Measurements from ENCODE around the gene EIF4A3.

Gene EIF4A3

DNA sequence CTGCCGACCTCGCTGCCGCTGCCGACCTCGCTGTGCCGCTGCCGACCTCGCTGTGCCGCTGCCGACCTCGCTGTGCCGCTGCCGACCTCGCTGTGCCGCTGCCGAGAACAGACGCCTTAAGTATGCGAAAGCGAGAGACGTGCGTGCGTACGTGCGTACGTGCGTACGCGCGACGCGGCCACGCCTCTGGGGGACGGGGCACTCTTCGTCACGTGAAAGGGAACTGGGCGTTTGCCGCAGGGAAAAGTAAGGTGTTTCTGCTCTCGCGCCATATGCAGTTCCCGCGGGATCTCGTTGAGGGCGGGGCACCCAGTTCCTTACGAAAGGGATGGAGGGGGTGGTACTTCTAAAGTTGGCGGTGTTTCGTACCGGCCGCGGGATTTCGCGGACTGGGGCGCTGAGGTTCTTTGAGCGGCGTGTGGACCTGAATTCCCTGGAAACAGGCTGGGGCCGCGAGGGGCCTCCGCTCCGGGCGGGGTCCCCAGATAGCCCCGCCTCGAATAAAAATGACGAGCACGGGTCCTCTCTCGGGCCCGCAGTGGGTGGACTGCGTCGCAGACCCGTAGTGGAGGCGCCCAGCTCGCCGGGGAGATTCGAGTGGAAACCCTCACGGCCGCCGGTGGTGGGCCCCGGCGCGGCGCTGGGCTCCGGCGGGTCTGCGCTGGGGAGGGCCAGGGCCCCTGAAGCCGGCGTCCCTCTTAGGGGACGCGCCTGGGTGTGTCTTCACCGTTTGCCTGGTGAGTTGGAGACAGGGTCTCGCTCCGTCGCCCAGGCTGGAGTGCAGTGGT lies at the start of gene EIF4A3:
EIF4A3 (minus strand) TSS at position 94 of the 788 bp plus-strand sequence. CDS start 167 bp downstream, outside the sequence.
- DNase-seq (ENCODE audit: low spot score), result peak; percentile 97

DNA sequence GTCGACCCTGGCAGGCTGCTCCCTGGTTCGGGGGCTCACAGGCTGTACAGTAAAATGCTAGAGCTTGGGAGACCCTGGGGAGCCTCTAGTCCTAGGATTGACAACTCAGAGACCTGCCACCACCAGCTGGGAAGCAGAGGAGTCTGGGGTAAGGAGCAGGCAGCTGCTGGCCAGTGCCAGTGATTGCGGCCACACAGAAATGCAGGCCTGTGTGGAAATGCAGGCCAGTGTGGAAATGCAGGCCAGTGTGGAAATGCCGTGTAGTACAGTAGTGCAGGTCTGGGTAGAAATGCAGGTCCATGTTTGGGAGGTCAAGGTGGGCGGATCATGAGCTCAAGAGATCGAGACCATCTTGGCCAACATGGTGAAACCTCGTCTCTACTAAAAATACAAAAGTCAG lies 49.7 kb upstream of the EIF4A3 start:
- DNase-seq (ENCODE audit: low spot score), result no peak

DNA sequence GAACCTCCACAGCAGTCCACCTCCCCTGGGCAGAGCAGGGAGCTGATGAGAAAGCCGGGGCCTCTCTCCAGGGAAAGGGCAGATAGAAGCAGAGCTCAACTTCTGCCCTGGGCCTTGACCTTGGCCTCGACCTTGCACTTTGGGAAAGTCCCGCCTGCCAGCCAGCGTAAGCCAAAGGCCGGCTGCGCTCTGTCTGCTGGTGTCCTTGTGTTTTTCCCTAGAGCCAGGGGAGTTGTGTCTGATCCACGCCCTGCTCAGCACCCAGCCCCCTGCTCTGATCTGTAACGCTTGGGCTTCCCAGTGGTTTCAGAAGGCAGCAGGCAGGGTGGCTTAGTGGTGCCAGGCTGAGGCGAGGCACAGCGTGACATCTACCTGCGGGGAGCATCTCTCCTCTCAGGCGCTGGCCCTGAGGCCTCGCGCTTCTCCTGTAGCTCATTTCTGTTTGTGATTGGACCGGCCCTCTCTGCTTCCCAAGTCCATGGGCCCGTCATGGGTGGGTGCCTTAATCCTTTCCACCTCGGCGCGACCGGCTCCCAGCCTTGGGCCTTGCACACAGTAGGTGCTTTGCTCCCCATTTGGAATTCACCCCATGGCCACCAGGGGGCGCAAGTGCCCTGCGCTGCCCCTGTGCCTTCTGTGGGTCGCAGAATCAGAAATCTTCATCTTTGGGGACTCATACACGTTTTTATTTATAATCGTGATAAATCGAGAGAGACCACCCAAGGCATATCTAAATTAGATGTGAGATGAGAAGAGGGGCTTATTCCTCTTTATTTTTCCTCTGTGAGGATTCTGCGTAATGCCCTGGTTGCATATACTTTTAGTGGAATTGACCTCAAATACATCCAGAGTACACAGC lies 49.0 kb upstream of the EIF4A3 start:
- no peak for DNase-seq (ENCODE audit: low spot score)

DNA sequence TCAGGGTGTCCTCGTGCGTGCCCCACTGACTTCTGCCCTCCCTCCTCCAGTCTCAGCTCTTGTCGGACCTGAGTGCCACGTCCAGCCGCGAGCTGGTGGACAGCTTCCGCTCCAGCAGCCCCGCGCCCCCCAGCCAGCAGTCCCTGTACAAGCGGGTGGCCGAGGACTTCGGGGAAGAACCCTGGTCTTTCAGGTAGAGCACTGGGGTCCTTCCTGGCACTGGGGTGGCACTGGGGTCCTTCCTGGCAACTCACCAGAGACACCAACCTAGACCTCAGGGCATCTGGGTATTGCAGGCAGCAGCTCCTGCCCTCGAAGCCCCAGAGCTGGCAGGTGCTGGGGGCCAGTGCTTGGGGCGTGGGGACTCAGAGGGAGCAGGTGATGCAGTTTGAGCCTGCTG lies 48.2 kb upstream of the EIF4A3 start:
- no peak for DNase-seq (ENCODE audit: low spot score)

DNA sequence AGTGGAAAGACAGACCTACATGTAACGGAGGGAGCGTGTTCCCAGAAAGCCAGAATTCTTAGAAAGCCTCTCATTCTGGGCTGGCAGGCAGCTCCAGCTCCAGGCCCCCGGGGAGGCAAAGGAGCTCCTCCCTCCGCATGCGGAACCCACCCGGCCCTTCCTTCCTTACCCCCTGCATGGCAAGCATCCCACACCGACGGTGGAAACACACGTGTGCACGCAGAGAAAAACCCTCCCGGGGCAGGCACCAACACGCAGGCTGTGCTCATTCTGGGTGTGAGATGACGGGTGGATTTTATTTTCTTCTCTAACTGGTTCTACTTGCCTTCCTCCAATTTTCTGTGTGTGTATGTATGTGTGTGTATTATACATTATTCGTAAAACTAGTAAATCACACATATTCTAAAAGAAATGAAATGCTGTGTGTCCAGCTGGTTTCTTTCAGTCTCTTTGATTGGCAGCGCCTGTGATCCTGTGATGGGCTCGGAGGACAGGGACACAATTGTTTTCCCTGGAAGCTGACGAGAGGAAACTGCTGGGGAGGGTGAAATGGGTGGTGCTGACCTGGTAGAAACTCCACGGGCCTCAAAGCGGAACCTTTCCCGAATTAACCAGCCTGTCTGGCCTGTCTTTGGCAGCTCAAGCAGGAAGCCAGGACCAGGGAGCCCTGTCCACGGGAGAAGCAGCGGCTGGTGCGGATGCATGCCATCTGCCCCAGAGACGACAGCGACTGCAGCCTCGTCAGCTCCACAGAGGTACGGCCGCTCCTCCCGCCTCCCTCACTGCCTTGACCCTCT lies 45.1 kb upstream of the EIF4A3 start:
- peak; percentile 91 for DNase-seq (ENCODE audit: low spot score)

DNA sequence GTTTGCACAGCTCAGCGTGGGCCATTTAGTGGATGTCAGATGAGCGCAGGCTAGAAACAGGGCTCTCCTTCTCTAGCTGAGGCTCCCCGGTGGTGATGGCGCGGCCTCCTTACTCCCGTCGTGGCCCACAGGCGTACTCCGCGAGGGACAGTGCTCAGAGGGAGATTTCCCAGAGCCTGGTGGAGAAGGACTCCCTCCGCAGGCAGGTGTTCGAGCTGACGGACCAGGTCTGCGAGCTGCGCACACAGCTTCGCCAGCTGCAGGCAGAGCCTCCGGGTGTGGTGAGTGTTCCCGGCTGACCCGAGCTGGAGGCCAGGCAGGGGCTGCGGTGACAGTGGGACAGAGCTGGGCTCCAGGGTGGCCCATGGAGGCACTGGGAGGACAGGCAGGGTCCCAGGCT lies 44.3 kb upstream of the EIF4A3 start:
- DNase-seq (ENCODE audit: low spot score), result no peak

DNA sequence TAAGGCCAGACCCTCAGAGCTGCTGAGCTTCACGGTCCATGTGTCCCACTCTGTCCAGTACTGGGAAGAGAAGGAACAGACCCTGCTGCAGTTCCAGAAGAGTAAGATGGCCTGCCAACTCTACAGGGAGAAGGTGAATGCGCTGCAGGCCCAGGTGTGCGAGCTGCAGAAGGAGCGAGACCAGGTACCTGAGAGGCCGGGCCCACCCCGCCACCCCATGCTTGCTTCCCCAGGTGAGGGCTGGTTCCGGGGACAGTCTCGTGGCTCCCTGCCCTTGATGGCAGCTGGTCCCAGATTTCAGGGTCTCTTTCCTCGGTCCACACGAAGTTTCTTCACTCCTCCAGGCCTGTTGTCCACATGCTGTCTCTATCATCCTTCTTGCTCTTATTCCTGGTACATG lies 43.8 kb upstream of the EIF4A3 start:
- DNase-seq (ENCODE audit: low spot score), result no peak

DNA sequence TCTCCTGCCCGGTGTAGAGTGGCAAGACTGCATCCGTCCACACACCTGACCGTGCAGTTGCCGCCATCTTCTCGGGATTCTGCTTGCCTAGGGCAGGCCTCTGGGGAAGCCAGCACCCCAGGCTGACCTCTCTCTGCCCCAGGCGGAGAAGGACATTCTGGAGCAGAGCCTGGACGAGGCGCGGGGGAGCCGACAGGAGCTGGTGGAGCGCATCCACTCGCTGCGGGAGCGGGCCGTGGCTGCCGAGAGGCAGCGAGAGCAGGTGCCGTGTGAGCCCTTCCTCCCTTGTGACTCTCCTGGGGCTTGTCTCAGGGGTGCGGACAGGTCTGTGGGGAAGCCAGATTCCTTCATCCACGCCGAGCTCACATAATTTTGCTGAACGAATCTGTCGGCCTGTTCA lies 42.7 kb upstream of the EIF4A3 start:
- no peak for DNase-seq (ENCODE audit: low spot score)

DNA sequence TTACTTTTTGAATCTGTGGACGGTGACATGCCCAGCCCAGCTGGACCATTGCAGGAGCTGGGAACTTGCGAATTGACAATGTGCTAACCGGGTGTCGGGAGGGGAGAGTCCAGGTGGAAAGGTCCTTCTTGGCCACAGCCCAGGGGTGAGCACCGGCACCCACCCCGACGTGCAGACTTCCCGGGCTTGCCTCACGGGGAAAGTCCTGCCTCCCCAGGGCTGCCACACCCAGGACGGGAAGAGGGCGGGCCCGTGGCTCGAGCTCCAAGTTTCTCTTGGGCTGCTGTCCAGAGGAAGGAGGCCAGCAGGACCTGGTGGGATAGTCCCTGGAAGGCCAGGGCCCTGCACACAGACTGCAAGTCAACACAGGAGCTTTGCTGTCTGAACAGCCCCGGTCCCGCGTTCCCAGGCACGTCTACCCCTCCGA lies 40.6 kb upstream of the EIF4A3 start:
- DNase-seq (ENCODE audit: low spot score), result no peak

DNA sequence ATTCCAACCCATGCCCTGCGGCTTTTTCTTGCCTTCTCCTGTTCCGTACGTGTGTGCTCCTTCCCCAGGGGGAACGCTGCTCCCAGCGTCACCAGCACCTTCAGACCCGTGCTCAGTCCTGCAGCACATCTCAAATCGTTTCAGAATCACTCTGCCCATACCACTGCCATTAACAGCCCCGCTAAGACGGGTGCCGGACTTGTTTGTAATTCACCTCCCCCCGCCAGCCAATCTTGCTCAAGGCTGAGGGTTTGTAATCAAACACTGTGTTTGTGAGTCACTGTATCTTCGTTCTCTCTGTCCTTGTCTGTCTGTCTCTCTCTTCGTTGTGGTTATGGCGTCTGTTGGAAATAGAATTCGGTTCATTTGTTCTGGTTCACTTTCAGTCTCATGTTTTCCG lies 40.2 kb upstream of the EIF4A3 start:
- no peak for DNase-seq (ENCODE audit: low spot score)

DNA sequence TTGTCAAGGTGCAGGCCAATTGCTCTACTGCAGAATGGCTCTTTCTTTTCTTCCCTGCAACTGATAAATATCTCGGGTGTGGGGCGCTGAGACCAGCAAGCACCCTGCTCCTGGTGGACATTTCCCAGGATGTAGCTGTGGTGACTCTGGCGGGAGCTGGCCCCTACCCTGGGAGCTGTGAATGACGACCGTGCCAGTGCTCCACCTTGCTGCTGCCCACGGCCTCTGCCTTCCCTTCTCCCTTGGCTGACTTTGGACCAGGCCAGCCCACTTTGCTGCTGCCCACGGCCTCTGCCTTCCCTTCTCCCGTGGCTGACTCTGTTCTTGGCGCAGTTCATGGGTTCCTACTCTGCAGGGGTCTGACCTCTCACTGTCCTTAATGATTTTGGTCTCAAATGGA lies 39.0 kb upstream of the EIF4A3 start:
- no peak for DNase-seq (ENCODE audit: low spot score)

DNA sequence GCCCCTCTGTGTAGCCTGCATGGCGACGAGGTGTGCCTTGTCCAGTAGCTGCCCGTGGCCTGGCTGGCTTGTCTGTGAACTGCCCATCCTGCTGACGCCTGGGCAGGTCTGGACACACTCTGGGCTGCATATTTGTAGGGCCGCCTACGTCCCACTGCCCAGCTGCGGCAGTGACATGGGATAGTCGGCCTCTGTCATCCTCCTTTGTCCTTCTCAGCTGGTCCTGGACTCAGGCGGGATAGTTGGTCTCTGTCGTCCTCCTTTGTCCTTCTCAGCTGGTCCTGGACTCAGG lies 37.4 kb upstream of the EIF4A3 start:
- no peak for DNase-seq (ENCODE audit: low spot score)

DNA sequence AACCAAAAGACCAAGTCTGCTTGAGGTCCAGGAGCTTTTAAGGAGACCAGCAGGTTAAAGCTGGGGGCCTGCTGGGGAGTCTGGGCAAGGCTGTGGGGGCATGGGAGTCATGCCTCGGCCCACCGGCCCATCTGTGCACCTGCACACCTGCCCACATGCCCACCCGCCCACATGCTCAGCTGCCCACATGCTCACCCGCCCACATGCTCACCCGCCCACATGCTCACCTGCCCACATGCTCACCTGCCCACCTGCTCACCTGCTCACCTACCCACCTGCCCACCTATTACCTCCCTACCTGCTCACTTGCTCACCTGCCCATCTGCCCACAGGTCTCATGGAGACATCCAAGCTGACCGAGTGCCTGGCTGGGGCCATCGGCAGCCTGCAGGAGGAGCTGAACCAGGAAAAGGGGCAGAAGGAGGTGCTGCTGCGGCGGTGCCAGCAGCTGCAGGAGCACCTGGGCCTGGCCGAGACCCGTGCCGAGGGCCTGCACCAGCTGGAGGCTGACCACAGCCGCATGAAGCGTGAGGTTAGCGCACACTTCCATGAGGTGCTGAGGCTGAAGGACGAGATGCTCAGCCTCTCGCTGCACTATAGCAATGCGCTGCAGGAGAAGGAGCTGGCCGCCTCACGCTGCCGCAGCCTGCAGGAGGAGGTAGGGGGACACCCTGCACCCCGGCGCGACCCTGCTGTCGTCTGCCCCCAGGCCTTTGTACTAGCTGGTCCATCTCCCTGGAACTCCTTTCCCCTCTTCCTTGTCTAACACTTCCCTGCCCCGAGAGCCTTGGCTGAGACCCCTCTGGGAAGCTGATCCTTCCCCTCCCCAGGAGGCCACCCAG lies 36.9 kb upstream of the EIF4A3 start:
- no peak for DNase-seq (ENCODE audit: low spot score)

DNA sequence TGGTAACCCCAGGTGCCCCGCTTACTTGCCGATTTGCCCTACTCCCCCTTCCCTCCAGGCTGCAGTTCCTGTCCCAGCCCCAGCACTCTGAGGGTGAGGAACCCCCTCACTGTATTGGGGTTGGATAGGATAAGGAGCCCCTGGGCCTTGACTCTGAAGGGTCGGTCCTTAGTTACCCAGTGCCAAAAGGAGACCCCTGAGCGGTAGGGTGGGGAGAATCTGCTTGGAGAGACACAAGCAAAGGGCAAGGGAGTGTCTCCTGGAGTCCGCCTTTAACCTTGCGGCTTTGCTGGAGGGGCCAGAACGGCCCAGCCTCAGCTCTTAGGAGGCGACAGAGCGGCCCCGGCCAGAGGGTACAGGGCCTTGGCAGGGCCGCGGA lies 35.9 kb upstream of the EIF4A3 start:
- DNase-seq (ENCODE audit: low spot score), result no peak

DNA sequence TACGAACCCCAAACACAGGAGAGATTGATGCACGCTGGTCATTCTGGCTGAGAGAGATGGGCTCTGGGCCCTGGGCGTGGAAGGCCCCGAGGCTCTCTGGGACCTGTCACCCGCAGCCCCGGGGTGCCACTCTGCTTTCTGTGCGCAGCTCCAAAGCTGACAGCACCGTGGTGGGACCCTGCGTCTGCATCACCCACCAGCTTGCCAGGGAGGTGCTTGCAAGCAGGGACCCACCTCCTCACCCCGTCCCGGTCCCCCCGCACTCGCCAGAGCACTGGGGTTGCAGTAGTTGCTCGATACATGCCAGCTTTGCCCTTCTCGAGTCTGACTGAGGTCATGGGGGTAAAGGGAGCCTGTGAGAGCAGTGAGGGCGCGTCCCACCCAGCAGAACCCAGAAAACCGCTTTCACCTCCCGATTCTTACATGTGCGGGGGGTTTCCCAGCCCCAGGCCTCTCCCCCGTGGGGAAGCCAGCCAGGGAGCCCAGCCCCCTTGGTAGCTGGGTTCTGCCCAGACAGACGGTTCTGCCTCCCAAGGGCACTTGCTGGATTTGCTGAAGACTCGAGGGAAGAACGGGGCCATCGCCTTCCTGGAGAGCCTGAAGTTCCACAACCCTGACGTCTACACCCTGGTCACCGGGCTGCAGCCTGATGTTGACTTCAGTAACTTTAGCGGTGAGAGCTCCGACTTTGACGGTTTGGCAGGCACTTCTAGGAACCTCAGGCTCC lies 35.4 kb upstream of the EIF4A3 start:
- no peak for DNase-seq (ENCODE audit: low spot score)

DNA sequence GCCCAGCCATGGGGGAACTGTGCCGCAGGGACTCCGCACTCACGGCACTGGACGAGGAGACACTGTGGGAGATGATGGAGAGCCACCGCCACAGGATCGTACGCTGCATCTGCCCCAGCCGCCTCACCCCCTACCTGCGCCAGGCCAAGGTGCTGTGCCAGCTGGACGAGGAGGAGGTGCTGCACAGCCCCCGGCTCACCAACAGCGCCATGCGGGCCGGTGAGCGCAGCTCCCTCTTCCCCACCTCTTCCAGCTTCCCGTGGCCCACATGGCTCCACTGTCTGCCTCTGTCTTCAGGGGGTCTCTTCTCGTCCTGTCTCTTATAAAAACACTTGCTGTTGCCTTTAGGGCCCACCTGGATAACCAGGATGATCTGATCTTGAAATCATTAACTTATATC lies 34.5 kb upstream of the EIF4A3 start:
- no peak for DNase-seq (ENCODE audit: low spot score)

DNA sequence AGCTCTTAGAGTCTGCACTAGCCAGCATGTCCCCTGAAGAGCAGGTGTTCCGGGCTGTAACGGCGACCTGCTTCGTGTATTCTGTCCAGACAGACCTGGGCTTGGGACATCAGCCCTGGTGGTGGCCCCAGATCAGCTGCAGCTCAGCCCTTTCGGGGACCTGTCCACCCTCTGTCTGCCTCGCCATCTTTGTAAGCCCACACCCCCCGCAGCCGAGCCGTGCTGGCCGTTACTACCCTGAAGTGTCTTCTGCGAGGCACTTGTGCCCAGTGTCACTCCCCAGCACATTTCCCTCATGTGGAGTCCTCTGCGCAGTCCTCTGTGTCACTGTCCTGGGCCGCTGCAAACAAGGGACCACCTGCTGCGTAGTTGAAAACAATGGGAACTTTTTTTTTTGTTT lies 33.3 kb upstream of the EIF4A3 start:
- no peak for DNase-seq (ENCODE audit: low spot score)

DNA sequence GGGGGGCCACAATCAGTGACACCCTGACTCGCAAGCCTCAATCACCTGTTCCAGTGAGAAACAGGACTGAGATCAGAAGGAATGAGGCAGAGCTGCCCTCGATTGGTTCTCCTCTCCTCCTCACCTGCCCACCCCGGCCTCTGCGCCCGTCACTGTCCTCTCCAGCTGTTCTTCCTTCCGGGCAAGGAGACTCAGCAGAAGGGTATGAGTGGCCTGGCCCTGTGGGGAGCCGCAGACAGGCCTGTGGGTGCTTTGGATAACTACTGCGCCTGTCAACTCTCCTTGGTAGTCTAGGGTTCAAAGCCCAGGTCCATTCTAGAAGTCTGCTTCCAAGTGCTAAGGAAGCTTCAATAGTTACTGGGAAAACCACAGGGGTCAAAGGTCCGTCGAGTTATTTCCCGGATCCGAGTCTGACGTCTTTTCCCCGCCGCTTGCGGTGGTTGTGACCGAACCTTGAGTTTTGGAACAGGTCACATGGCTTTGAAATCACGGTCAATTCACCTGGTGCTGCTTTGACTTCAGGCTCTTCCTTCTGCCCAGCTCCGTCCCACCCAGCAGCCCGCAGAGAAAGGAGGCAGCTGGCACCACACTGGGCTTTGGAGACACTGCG lies 31.2 kb upstream of the EIF4A3 start:
- DNase-seq (ENCODE audit: low spot score), result no peak

DNA sequence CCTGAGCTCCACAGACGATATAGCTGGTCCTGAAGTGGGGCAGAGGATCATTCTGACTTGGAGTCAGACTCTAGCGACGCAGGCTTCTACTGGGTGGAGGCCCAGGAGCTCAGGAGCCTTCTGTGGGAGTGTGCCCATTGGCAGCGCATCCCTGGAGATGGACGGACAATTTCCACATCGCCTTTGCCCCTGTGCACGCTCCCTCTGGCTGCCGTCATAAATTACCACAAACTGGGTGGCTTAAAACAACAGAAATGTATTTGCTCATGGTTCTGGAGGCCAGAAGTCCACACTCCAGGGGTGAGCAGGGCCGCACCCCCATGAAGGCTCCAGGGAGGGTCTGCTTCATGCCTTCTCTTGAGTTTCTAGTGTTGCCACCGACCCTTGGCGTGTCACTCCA lies 29.8 kb upstream of the EIF4A3 start:
- no peak for DNase-seq (ENCODE audit: low spot score)

DNA sequence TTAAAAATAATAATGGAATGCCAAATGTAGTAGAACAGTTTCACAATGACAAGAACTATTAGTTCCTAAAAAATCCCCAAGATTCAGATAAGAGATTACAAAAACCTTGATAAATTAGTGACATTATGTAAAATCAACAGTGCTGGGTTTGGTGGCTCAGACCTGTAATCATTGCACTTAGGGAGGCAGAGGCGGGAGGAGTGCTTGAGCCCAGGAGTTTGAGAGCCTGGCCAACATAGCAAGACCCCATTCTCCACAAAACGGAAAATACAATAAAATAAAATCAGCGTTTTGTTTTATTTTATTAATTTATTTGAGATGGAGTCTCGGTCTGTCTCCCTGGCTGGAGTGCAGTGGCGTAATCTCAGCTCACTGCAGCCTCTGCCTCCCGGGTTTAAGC lies 27.0 kb upstream of the EIF4A3 start:
- no peak for DNase-seq (ENCODE audit: low spot score)

DNA sequence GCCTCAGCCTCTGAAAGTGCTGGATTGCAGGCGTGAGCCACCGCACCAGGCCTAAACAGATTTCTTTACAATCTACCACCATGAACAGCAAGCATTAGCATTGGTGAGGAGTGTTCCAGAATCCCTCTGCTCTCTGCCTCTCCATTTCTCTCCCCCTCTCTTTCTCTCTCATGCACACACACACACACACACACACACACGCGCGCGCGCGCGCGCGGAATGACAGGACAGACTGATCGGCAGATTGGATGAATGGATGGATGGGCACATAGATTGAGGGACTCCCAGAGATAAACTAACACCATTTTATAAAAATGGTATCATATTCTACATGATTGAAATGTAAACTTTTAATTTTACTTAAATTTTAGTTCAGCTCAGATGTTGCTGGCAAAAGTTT lies 26.2 kb upstream of the EIF4A3 start:
- DNase-seq (ENCODE audit: low spot score), result no peak
